ENCODE data around the gene RAB22A. TPM values are rescaled to one million over a fixed set of nuclear protein-coding genes. Genes with fewer than 3 reads are reported as not detected.

RAB22A gene
- total RNA-seq, 1 experiment from 2014 or later = 9.9 TPM

- BruUV-seq (replicated peaks) = no TSS peak
- CTCF ChIA-PET = no interaction called here
- peaks cover 0 to 6% of the 10 kb centered on the region in 2 experiments; a peak in 1 of 4 replicates for H3K36me3 ChIP-seq (ENCODE audit: control insufficient read depth in 1 of 2, insufficient read depth in 2 of 2, low read length in 2 of 2)
Observed at GRCh38 chr20:58352468-58352867, 43.0 kb downstream of the RAB22A start.

GRCh38 chr20:58359441-58359840, 49.9 kb downstream of the RAB22A start:
- TF ChIP-seq REST (IDR thresholded peaks at IDR 0.05; ENCODE audit: low read depth) (no peak), EGR1 (IDR thresholded peaks at IDR 0.05; ENCODE audit: low read depth) (no peak), FOSL1 (IDR thresholded peaks at IDR 0.05; ENCODE audit: low read depth) (no peak), ATF3 (IDR thresholded peaks at IDR 0.05) (no peak), ZBTB33 (IDR thresholded peaks at IDR 0.05; ENCODE audit: extremely low read depth, insufficient replicate concordance, low read length) (no peak), TCF7L2 (IDR thresholded peaks at IDR 0.05; ENCODE audit: borderline replicate concordance, extremely low read depth, insufficient read depth, insufficient read length) (no peak), CBX3 (IDR thresholded peaks at IDR 0.05; ENCODE audit: low read depth) (no peak), ZFX (IDR thresholded peaks at IDR 0.05) (no peak)
- POLR2A ChIA-PET = no interaction called here
- Histone ChIP-seq H3K9ac (ENCODE audit: low read length) (no peak overlapping the region), H4K20me1 (ENCODE audit: insufficient read depth) (no peaks in the 10 kb centered on the region), H3K27ac (ENCODE audit: low read depth, low read length) (no peak overlapping the region), H3K79me2 (ENCODE audit: insufficient read depth, low read length) (no peaks in the 10 kb centered on the region), H3K9me2 (ENCODE audit: insufficient read depth) (no peaks in the 10 kb centered on the region), H3K36me3 (ENCODE audit: control insufficient read depth in 1 of 2, insufficient read depth in 2 of 2, low read length in 2 of 2) (peaks cover 0 to 6% of the 10 kb centered on the region in 2 experiments; a peak in 1 of 4 replicates), H3K4me2 (ENCODE audit: low read length) (no peak overlapping the region), H3K4me3 (replicated peaks in 1 of 2; ENCODE audit: low read depth in 1 of 2, low read length in 2 of 2) (no peak overlapping the region), H3K4me1 (ENCODE audit: control insufficient read depth in 1 of 2, insufficient read depth in 2 of 2, low read length in 2 of 2) (no peaks in the 10 kb centered on the region; a peak in 1 of 4 replicates), H3K9me3 (ENCODE audit: control insufficient read depth in 1 of 2, insufficient read depth in 1 of 2, low read depth in 1 of 2, low read length in 2 of 2) (no peaks in the 10 kb centered on the region), H3K27me3 (ENCODE audit: insufficient read depth, low read length) (no peaks in the 10 kb centered on the region), H2AFZ (ENCODE audit: low read depth, low read length, poor library complexity, severe bottlenecking) (no peak overlapping the region)
- RAD21 ChIA-PET (ENCODE audit: low non-redundant PET in 1 of 2, low total read pairs in 2 of 2, uncharacterized antibody in 2 of 2, unreplicated experiment in 2 of 2) = no interaction called here
- ATAC-seq = no peak
- CTCF ChIA-PET = no interaction called here
- BruUV-seq (replicated peaks) = no TSS peak
- DNase-seq (ENCODE audit: low read depth, low spot score) = no peak
- intact Hi-C loops (cut with micrococcal nuclease) = no loop called here

More at GRCh38 chr20:58352468-58352867, 43.0 kb downstream of the RAB22A start:
- POLR2A ChIA-PET = no interaction called here
- Histone ChIP-seq H4K20me1 (ENCODE audit: insufficient read depth) (no peaks in the 10 kb centered on the region), H3K9me2 (ENCODE audit: insufficient read depth) (no peaks in the 10 kb centered on the region), H3K4me3 (replicated peaks in 1 of 2; ENCODE audit: low read depth in 1 of 2, low read length in 2 of 2) (no peak overlapping the region), H3K79me2 (ENCODE audit: insufficient read depth, low read length) (no peaks in the 10 kb centered on the region), H3K4me1 (ENCODE audit: control insufficient read depth in 1 of 2, insufficient read depth in 2 of 2, low read length in 2 of 2) (peaks cover 0 to 11% of the 10 kb centered on the region in 2 experiments; a peak in 2 of 4 replicates), H3K27me3 (ENCODE audit: insufficient read depth, low read length) (no peaks in the 10 kb centered on the region), H3K27ac (ENCODE audit: low read depth, low read length) (no peak overlapping the region), H3K9me3 (ENCODE audit: control insufficient read depth in 1 of 2, insufficient read depth in 1 of 2, low read depth in 1 of 2, low read length in 2 of 2) (no peaks in the 10 kb centered on the region), H3K4me2 (ENCODE audit: low read length) (no peak overlapping the region), H2AFZ (ENCODE audit: low read depth, low read length, poor library complexity, severe bottlenecking) (no peak overlapping the region), H3K9ac (ENCODE audit: low read length) (no peak overlapping the region)
- RAD21 ChIA-PET (ENCODE audit: low non-redundant PET in 1 of 2, low total read pairs in 2 of 2, uncharacterized antibody in 2 of 2, unreplicated experiment in 2 of 2) = no interaction called here
- DNase-seq (ENCODE audit: low read depth, low spot score) (no peak), ATAC-seq (no peak)
- no peak for TF ChIP-seq SRF (IDR thresholded peaks at IDR 0.05; ENCODE audit: low read depth)
- intact Hi-C loops (cut with micrococcal nuclease) = no loop called here

Data from HCT116 (cell line).